Esophagus muscularis mucosa (tissue), 3 donors: Measurements from ENCODE around the gene BRD3.

Source experiments
- CTCF ChIP-seq, 3 experiments: fragments of 200-600 bp in 2 of 3; fragments of 450-650 bp in 1 of 3; sonication (generic) in 2 of 3; IDR thresholded peaks; one replicate each; pipeline ENCODE4 v1.5.1; 2017 to 2019; ENCODE audit warnings: antibody characterized with exemption in 3 of 3, mild to moderate bottlenecking in 2 of 3, moderate library complexity in 1 of 3
- POLR2A ChIP-seq: fragments of 450-650 bp; IDR thresholded peaks from one replicate; pipeline ENCODE4 v1.6.1; 2017; ENCODE audit warnings: antibody characterized with exemption, moderate library complexity, mild to moderate bottlenecking, low read depth
- POLR2AphosphoS5 ChIP-seq, 2 donors: sonication (generic); formaldehyde crosslinking; IDR thresholded peaks; one replicate each; pipeline ENCODE4 v1.6.1; 2017; ENCODE audit warnings: antibody characterized with exemption in 2 of 2

DNA sequence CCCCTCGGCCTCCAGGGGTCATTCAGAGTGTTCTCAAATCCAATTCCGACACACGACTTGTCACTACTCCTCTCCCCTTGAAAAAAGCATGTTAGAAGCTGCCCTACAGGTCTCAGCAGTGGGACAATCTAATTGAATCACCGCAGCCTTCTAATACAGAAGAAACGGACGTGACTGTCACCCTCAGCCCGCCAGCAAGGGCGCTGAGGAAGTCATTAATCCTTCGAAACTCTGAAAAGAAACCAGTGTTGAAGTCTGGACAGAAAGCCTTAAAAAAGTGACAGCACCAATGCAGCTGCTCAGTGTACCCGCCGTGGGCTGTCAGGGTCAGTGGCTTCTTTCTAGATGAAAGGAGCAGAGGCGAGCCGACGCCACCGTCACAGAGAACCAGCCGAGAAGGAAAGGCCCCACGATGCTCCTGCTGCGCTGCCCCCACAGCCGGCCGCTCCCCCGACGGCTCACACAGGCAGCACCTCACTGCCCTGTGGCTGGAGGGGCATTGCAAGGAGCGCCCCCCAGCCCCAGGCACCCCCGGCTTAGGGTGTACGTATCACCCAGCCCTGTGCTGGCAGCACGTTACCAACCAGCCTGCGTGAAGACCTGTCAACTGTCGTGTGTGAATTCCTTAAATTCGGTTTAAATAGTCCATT lies 36.9 kb downstream of the BRD3 start:
- TF ChIP-seq CTCF (IDR thresholded peaks at IDR 0.05) (no peak), POLR2A (no peak), POLR2AphosphoS5 (IDR thresholded peaks at IDR 0.05) (no peak)
